ENCODE results near the gene SLC20A1.
"Not testable (repeated sequence)": the region's sequence is repeated elsewhere in the genome, so short reads cannot be mapped to it uniquely, and the experiment has no call there.

Gene SLC20A1

DNA sequence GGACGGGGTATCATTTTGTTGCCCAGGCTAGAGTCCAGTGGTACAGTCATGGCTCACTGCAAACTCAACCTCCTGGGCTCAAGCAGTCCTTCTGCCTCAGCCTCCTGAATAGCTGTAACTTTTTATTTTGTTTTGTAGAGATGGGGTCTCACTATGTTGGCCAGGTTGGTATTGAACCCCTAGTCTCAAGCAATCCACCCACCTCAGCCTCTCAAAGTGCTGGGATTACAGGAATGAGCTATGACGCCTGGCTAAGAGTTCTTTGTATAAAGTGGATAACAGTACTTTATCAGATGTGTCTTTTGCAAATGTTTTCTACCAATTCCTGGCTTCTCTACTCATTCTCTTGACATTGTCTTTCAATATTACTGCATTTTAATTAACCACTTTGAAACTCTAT lies 57.9 kb downstream of the SLC20A1 start:
- DNase-seq (ENCODE audit: low read depth in 3 of 3, low spot score in 1 of 3): no peak

DNA sequence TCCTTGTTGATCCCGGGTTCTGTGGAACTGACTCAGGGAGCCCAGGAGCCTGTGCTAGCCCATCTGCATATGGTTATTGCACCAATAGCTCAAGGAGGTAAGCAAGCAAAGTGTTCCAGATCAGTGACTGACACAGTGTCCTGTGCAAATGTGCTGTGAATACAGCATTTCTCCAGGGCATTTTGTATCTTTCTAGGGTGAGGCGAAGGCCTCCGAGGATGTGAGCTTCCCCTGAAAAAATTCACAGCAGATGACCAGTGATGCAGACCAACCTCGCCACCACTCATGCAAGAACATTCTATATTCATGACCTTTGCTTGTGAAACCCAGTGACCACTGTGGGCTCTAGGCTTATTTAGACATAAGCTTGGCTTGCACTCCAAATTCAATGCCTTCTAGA lies 59.8 kb downstream of the SLC20A1 start:
- DNase-seq (ENCODE audit: low read depth in 3 of 3, low spot score in 1 of 3): no peak

DNA sequence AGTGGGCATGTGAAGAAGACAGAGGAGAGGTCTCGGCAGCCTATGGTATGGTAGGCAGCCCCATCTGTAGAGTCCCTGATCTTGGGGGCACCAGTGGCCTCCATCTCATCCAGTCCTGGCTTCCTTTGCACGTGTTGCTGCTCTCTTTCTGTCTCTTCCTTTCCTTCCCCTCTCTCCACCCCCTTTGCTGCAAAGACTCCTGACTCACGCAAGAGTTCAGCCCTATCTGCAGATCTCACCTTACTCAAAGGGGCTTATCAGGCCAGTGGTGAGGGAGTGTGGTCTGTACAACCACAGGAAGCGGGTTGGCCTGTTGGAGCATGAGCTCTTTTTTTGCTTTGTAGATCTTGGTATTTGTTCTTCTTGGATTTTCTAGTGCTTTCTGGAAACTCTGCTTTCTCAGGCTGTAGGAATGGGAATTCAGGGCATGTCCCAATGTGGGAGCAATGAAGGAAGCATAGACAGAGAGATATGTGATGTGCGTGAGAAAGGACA lies 60.5 kb downstream of the SLC20A1 start:
- DNase-seq (ENCODE audit: low read depth in 3 of 3, low spot score in 1 of 3): no peak

DNA sequence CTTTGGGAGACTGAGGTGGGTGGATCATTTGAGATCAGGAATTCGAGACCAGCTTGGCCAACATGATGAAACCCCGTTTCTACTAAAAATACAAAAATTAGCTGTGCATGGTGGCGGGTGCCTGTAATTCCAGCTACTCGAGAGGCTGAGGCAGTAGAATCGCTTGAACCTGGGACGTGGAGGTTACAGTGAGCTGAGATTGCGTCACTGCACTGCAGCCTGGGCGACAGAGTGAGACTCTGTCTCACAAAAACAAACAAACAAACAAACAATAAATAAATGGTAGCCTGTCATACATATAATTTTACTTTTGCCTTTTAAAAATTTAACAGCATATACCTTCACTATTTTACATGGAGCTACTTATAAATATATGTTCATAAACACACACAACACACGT lies 61.2 kb downstream of the SLC20A1 start:
- not testable (repeated sequence) for DNase-seq (ENCODE audit: low read depth in 3 of 3, low spot score in 1 of 3)

DNA sequence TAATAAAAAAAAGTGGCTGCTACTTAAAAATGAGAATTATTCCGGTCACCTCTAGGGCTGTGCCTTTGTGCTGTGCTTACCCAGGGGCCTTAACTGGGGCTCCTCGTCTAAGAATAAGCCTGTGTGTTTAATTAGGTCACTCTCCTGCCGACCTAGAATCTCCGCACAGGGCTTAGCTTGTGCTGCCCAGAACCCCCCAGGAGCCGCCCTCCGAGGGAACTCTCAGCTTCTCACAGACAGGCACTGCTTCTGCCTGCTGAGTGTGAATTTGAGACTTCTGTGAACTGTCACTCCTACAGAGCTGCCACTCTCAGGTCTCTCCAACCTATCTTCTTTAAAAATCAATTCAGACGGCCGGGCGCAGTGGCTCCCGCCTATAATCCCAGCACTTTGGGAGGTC lies 63.2 kb downstream of the SLC20A1 start:
- no peak for DNase-seq (ENCODE audit: low read depth in 3 of 3, low spot score in 1 of 3)

DNA sequence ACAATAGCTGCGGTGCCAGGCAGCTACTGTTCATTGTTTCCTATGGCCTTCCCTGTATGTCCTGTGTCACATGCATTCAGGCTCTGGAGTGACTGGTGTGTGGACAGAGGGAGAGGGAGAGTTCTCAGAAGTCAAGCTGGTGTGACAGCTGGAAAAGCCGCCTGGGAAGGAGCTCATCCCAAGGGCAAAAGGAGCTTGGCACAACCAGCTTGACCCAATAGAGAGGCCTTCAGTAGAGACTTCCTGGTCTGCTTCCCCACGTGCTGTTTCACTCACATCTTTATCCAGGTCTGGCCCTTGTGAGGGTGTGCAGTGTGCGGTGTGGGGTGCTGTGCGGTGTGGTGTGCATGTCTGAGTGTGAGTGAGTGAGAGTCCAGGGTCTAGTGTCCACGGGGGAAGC lies 64.0 kb downstream of the SLC20A1 start:
- no peak for DNase-seq (ENCODE audit: low read depth in 3 of 3, low spot score in 1 of 3)

DNA sequence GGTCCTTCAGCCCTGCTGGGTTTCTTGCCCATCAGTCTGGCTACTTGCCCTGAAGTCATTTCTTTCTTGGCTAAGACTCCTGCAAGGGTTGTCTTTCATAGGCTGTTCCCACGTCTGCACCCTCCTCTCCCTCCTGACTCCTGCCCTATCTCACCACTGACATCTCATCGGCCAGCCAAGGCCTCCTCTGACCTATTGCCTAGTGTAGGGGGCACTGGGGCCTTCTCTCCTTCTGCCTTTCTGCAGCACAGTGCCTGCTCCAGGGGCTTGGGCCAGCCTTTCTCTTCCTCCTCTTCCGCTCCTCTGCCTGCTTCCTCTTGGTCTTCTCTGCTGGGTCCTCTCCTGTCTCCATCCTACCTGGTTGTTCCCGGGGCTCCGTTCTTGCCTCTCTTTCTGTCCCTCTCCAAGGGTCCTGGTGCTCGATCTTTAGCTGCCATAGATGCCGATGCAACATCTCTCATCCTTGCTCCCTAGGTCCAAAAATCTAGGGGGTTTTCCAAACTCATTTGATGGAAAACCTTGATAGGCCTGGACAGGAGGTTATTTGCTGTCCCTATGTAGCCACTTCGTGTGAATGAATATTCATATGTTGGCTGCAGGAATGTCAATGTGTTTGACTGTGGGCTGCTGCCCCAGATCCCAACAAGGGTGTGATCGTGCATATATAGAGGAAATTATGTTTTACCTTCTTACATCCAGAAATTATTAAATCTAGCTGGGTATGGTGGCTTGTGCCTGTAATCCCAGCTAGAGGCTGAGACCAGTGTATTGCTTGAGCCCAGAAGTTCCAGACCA lies 65.4 kb downstream of the SLC20A1 start:
- DNase-seq (ENCODE audit: low read depth in 3 of 3, low spot score in 1 of 3): no peak

DNA sequence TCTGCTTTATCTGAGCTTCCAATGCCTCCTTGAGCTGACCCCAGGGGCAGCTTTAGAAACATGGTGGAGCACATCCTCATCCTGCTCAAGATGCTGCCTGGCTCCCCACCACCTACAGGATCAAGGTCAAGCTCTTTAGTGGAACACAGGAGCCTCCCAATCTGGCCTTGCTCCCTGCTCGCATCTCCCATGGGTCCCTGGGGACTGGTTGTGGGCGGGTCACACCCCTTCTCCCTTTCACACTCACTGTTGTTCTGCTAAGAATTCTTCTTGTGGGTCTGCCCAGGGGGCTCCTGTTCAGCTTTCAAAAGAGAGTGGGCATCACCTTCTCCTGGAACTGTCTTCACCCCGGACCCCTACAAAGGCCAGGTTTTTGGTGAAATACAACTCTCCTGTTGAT lies 66.7 kb downstream of the SLC20A1 start:
- DNase-seq (ENCODE audit: low read depth in 3 of 3, low spot score in 1 of 3): no peak

DNA sequence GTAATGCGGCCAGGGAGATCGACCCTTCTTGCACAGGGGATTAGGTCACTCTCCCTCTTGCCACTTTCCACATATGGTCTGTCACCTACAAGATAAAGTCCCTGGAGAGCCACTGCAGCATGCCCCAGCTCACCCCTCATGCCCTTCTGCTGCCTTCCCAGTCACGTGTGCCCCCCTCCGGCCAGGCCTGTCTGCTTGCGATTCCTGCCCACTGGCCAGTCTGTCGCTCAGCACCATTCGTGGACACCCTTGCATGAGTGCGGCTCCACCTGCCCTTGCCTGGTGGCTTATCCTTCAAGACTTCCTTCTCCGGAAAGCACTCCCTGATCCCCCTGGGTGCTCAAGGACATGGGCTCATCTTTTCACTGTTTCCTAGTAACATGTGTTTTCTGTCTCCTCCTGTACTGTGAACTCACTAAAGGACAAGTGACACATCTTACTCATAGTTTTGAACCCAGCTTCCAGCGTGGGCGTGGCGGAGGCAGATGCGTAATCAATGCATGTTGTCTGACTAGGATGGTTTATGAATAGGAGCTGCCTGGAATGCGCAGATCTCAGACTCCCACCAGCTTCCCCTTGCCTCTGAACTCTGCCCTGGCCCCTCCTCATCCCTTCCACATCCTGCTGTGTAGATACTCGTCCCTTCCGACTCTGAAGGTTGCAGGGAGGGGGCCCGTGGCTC lies 67.3 kb downstream of the SLC20A1 start:
- no peak for DNase-seq (ENCODE audit: low read depth in 3 of 3, low spot score in 1 of 3)

Data from stimulated activated CD4-positive, alpha-beta T cell treated with anti-CD3 and anti-CD28 coated beads, TNF-alpha, amount 100 ng/mL, for 1 hour (primary cell).